Neutrophil (primary cell): ENCODE data around the gene PLA2G4D.

Experiments
- H3K27ac ChIP-seq: fragments of 200-600 bp; sonication (generic); 2 replicates; pipeline ENCODE4 v1.5.1; 2016; ENCODE audit warnings: mild to moderate bottlenecking, moderate library complexity
- H3K27me3 ChIP-seq: fragments of 200-600 bp; sonication (generic); 2 replicates; pipeline ENCODE4 v1.6.0; 2016; ENCODE audit warnings: mild to moderate bottlenecking
- H3K36me3 ChIP-seq: fragments of 200-600 bp; sonication (generic); 2 replicates; pipeline ENCODE4 v1.5.1; 2017
- H3K4me1 ChIP-seq, 2 experiments: fragments of 200-600 bp in 1 of 2; sonication (generic) in 1 of 2; 1 replicate in 1 of 2; 2 replicates in 1 of 2; pipeline versions ENCODE4 v1.5.1 to v1.6.1; 2013 to 2016; ENCODE audit warnings: low read depth in 1 of 2, low read length in 1 of 2, mild to moderate bottlenecking in 1 of 2, moderate library complexity in 1 of 2; ENCODE audit not compliant: control insufficient read depth in 1 of 2, insufficient read depth in 1 of 2
- H3K4me3 ChIP-seq, 2 experiments: fragments of 200-600 bp in 1 of 2; sonication (generic) in 1 of 2; 1 replicate in 1 of 2; 2 replicates in 1 of 2; pipeline ENCODE4 v1.5.1; 2013 to 2016; ENCODE audit warnings: low read depth in 1 of 2, low read length in 1 of 2, mild to moderate bottlenecking in 1 of 2, moderate library complexity in 1 of 2
- H3K9me3 ChIP-seq: fragments of 200-600 bp; sonication (generic); 2 replicates; pipeline ENCODE4 v1.5.1; 2016
- CTCF ChIP-seq: fragments of 200-600 bp; sonication (generic); IDR thresholded peaks from 2 replicates; pipeline ENCODE4 v1.5.1; 2016; ENCODE audit warnings: antibody characterized with exemption

Gene PLA2G4D

GRCh38 chr15:42046597-42046996 is 47.8 kb downstream of the PLA2G4D start:
- no peak for TF ChIP-seq CTCF

GRCh38 chr15:42045211-42045615 is 49.1 kb downstream of the PLA2G4D start:
- H3K4me3 ChIP-seq: no peak overlapping the region
- no peaks in the 10 kb centered on the region for H3K9me3 ChIP-seq
- peaks cover 0 to 4% of the 10 kb centered on the region in 2 experiments for H3K4me1 ChIP-seq
- H3K36me3 ChIP-seq: no peaks in the 10 kb centered on the region
- H3K27me3 ChIP-seq: no peaks in the 10 kb centered on the region
- no peak for TF ChIP-seq CTCF
- H3K27ac ChIP-seq: no peak overlapping the region

More at GRCh38 chr15:42046597-42046996, 47.8 kb downstream of the PLA2G4D start:
- Histone ChIP-seq H3K36me3 (no peaks in the 10 kb centered on the region), H3K9me3 (no peaks in the 10 kb centered on the region), H3K27me3 (no peaks in the 10 kb centered on the region), H3K4me1 (peaks cover 0 to 4% of the 10 kb centered on the region in 2 experiments), H3K4me3 (no peak overlapping the region), H3K27ac (no peak overlapping the region)

- Histone ChIP-seq H3K27me3 (no peaks in the 10 kb centered on the region), H3K4me3 (no peak overlapping the region), H3K9me3 (no peaks in the 10 kb centered on the region), H3K27ac (no peak overlapping the region), H3K36me3 (no peaks in the 10 kb centered on the region), H3K4me1 (no peaks in the 10 kb centered on the region)
- TF ChIP-seq CTCF: no peak
Observed at GRCh38 chr15:42042602-42043400, 51.6 kb downstream of the PLA2G4D start.

GRCh38 chr15:42038401-42038800 is 56.0 kb downstream of the PLA2G4D start:
- no peak overlapping the region for H3K27ac ChIP-seq
- H3K36me3 ChIP-seq: no peaks in the 10 kb centered on the region
- peaks cover 12% of the 10 kb centered on the region in 2 experiments for H3K4me1 ChIP-seq
- no peak overlapping the region for H3K4me3 ChIP-seq
- H3K9me3 ChIP-seq: no peaks in the 10 kb centered on the region
- H3K27me3 ChIP-seq: no peaks in the 10 kb centered on the region
- TF ChIP-seq CTCF: no peak

- Histone ChIP-seq H3K4me1 (peaks cover 12% of the 10 kb centered on the region in 2 experiments), H3K36me3 (no peaks in the 10 kb centered on the region), H3K27me3 (no peaks in the 10 kb centered on the region), H3K9me3 (no peaks in the 10 kb centered on the region), H3K4me3 (no peak overlapping the region), H3K27ac (no peak overlapping the region)
- TF ChIP-seq CTCF: no peak
Observed at GRCh38 chr15:42037656-42038055, 56.7 kb downstream of the PLA2G4D start.
